Tibial nerve (tissue), 4 donors: Measurements from ENCODE around the gene SCGB1C2.
A peak's percentile ranks its signal among the peaks of the same experiment; 100 is the strongest.

Source experiments
- EP300 ChIP-seq, 2 donors: sonication (generic); formaldehyde crosslinking; IDR thresholded peaks; one replicate each; pipeline ENCODE4 v1.6.1; 2017; ENCODE audit warnings: antibody characterized with exemption in 2 of 2, mild to moderate bottlenecking in 1 of 2
- POLR2A ChIP-seq, 2 donors: fragments of 450-650 bp; IDR thresholded peaks; one replicate each; pipeline ENCODE4 v1.6.1; 2017; ENCODE audit warnings: antibody characterized with exemption in 2 of 2, mild to moderate bottlenecking in 2 of 2, moderate library complexity in 2 of 2
- TF ChIP-seq, protein P1 (sequence below), 5 experiments: fragments of 200-600 bp in 3 of 5; fragments of 450-650 bp in 2 of 5; sonication (generic) in 3 of 5; IDR thresholded peaks; one replicate each; pipeline ENCODE4 v1.5.1; 2016 to 2019; ENCODE audit warnings: antibody characterized with exemption in 5 of 5, mild to moderate bottlenecking in 3 of 5, moderate library complexity in 2 of 5

DNA sequence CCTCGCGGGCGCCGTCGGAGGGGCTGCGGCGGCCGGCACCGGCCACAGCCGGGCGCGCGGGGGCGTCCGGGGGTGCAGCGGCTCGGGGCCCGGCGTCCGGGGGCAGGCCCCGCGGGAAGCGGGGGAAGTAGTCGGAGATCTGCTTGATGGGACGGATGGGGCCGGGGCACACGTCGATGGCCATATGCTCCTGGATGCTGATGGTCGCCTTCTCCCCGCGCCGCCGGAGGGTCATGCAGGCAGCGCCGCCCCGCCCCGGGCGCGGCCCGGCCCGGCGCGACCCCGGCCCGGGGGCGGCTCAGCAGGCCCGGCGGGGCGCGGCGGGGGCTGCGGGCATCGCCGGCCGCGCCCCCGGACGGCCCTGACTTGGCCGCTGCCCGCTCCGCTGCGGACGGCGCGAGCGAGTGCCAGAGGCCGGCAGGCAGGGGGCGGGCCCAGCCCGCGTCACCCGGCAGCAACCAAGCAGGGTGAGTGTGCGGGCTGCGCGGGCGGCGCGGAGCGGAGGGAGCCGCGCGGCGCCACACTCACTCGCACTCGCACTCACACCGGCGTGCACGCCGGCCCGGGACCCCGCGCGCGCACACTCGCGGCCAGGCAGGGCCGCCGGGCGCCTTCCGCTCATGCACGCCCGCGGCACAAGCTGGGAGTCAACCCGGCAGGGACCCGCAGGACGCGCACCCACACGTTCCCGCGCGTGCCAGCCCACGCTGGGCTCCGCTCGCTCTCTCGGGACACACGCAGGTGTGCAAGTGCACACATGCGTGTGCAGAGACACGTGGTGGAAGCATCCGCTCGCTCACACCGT, 44.1 kb downstream of the SCGB1C2 start, which contains the start of gene DOC2B:
- no peak for TF ChIP-seq EP300 (IDR thresholded peaks at IDR 0.05)
- TF ChIP-seq, protein P1, sequence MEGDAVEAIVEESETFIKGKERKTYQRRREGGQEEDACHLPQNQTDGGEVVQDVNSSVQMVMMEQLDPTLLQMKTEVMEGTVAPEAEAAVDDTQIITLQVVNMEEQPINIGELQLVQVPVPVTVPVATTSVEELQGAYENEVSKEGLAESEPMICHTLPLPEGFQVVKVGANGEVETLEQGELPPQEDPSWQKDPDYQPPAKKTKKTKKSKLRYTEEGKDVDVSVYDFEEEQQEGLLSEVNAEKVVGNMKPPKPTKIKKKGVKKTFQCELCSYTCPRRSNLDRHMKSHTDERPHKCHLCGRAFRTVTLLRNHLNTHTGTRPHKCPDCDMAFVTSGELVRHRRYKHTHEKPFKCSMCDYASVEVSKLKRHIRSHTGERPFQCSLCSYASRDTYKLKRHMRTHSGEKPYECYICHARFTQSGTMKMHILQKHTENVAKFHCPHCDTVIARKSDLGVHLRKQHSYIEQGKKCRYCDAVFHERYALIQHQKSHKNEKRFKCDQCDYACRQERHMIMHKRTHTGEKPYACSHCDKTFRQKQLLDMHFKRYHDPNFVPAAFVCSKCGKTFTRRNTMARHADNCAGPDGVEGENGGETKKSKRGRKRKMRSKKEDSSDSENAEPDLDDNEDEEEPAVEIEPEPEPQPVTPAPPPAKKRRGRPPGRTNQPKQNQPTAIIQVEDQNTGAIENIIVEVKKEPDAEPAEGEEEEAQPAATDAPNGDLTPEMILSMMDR (IDR thresholded peaks at IDR 0.05), result peak in 1 of 5 experiments; percentile 21
- no peak for TF ChIP-seq POLR2A (IDR thresholded peaks at IDR 0.05)
